Omental fat pad (tissue), 4 donors: ENCODE results near the gene AP4B1. TPM values are rescaled to one million over a fixed set of nuclear protein-coding genes. Genes with fewer than 3 reads are reported as not detected.

ENCODE experiments used
- ATAC-seq: fragments of 150-250 bp; one replicate; pipeline ENCODE4 v1.9.1; 2016; ENCODE audit warnings: mild to moderate bottlenecking, moderate library complexity; ENCODE audit not compliant: low FRiP score
- DNase-seq: peaks from one replicate; pipeline ENCODE4 v3.0.0-alpha.2; 2019; ENCODE audit warnings: low spot score
- total RNA-seq, 4 donors: library from RNA; depleted of rRNA; stranded (reverse); fragments of >200 nt; gene quantifications; one replicate each; pipeline ENCODE4 v1.1.0, GENCODE V29; 2016
- TF ChIP-seq, protein P1 (sequence below), 3 donors: fragments of 450-650 bp; IDR thresholded peaks; one replicate each; pipeline ENCODE4 v1.5.1; 2016 to 2017; ENCODE audit warnings: antibody characterized with exemption in 3 of 3, mild to moderate bottlenecking in 3 of 3, moderate library complexity in 2 of 3

Gene AP4B1
- total RNA-seq, 4 donors from 2014 or later: 9.3 to 17.2 (median 15.6) TPM

DNA sequence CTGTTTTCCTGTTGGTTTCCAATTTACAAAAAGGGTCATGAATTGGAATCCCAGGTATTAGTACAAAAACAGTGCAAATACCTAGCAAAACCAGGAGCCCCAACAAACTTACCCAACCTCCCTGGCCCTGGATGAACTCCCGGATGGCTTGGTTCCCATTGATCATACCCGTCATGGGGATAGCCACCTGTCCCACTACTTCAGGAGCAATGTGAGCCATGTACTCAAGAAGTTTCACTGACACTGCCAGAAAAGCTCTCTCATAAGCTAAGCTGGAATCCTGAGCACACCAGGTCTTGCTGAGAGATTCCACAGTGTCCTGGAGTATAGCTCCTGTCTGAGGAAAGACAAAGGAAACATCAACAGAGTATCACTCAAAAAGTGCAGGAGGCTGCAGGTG lies 22.9 kb downstream of the AP4B1 start:
- ATAC-seq: no peak

DNA sequence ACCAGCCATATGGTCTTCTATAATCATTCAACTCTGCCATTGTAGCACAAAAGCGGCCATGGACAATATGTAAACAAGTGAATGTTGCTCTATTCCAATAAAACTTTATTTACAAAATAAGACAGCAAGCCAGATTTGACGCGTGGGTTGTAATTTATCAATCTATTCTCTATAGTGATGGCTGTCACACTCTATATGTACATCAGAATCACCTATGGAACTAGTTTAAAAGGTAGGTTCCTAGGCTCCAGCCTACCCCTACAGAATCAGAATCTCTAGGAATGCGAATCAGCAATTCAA lies 24.9 kb downstream of the AP4B1 start:
- TF ChIP-seq, protein P1, sequence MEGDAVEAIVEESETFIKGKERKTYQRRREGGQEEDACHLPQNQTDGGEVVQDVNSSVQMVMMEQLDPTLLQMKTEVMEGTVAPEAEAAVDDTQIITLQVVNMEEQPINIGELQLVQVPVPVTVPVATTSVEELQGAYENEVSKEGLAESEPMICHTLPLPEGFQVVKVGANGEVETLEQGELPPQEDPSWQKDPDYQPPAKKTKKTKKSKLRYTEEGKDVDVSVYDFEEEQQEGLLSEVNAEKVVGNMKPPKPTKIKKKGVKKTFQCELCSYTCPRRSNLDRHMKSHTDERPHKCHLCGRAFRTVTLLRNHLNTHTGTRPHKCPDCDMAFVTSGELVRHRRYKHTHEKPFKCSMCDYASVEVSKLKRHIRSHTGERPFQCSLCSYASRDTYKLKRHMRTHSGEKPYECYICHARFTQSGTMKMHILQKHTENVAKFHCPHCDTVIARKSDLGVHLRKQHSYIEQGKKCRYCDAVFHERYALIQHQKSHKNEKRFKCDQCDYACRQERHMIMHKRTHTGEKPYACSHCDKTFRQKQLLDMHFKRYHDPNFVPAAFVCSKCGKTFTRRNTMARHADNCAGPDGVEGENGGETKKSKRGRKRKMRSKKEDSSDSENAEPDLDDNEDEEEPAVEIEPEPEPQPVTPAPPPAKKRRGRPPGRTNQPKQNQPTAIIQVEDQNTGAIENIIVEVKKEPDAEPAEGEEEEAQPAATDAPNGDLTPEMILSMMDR (IDR thresholded peaks at IDR 0.05): no peak
- ATAC-seq (no peak), DNase-seq (no peak)

More for the DNA sequence above, 22.9 kb downstream of the AP4B1 start:
- TF ChIP-seq, protein P1 (IDR thresholded peaks at IDR 0.05): no peak
- DNase-seq: no peak

DNA sequence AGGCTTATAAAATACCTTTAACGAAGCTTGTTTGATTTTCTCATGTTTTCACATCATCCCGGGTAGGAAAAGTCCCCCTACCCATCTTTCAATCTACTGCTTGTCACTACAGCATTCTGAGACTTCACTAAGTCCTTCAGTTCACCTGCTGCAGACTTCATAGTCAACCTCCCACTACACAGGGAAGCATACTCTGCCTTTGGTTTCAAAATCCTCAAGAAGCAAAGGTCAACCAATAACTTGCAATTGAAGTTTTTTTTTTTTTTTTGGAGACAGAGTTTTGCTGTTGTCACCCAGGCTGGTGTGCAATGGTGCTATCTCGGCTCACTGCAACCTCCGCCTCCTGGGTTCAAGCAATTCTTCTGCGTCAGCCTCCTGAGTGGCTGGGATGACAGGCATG lies 28.4 kb downstream of the AP4B1 start:
- DNase-seq (no peak), ATAC-seq (no peak)
- TF ChIP-seq, protein P1 (IDR thresholded peaks at IDR 0.05): no peak

DNA sequence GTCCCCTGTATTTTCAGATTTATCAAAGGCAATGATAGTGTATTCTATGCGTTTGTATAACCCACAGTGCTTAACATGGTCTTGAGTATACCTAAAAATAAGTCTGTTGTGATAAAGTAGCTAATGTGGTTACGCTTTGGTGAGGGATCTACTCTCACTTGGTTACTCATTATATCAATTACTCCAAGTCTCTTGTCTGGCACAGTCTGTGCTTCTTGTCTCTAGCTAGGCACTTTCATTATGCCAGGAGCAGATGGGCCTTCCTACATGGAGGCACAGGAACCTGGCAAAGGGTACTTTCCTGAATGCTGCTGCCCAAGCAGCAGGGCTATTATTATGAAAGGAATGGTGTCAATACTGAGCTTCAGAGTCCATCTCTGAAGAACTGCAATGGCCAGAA lies 28.9 kb downstream of the AP4B1 start:
- no peak for DNase-seq
- TF ChIP-seq, protein P1 (IDR thresholded peaks at IDR 0.05): no peak
- no peak for ATAC-seq

DNA sequence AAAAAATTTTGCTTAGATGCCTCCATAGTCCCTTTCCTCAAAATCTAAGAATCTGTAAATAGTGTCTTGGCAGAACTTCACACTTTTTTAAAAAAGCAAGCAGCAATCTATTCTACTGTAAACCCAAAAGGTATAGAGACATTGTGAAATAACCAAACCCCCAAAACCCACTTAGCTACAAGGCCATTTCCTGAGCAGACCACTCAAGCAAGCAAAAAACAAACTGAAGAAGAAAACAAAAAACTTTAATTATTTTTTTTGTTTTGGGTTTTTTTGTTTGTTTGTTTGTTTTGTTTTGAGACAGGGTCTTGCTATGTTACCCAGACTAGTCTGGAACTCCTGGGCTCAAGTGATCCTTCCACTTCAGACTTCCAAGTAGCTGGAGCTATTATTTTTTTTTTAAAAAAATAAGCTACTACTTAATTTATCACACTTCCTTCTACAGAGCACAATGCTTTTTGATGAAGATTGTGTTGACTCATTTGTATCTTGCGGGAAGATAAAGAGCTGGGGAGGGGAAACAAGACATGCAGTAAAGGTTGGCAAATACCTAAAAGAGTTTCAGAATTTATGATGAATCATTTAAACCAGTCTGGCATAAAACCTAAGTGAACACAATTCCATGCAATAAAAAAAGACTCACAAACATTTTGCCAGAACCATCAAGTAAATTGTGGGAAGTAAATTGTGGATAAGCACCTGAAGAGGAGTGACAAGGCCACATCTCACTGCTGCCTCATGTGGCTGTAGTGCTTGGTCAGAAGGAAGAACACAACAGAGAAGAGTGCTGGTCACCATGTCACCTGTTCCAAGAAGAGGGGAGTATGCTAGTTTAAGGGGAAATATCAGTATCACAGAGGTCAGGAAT lies 30.4 kb downstream of the AP4B1 start:
- DNase-seq: no peak
- no peak for ATAC-seq
- TF ChIP-seq, protein P1 (IDR thresholded peaks at IDR 0.05): no peak

DNA sequence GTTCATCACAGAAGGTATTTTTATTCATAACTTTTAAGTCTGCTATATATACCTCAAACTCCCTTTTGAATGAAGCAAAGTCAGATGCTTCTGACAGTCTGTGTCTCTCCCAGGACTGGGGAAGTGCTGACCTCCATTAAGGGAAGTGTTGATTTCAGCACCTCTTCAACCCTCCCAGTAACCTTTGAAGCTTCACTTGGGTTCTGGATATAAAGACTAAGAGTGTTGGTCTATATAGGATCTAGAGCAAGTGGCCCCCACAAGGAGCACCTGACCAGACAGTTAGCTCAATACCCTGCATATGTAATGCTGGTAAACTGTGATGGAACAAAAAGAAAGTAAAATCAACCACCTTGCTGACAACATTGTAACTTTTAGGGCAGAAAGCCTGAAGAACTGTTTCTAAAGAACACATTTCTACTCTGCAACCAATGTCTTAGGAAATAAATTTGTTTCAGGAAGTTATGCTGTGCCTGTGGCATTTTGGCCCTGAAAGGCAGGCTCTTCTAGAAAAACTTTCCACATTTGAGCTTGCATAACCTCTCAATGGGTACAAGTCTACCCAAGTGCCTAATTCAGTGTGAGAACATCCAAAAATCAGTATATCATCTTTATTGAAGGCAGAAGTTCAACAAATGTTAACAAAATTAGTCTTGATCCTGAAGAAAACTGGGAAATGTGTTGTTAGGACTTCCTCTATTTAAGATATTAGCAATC lies 32.2 kb downstream of the AP4B1 start:
- TF ChIP-seq, protein P1 (IDR thresholded peaks at IDR 0.05): no peak
- DNase-seq (no peak), ATAC-seq (no peak)
